ENCODE results near the gene BRCA2. TPM values are rescaled to one million over a fixed set of nuclear protein-coding genes. Genes with fewer than 3 reads are reported as not detected.

BRCA2 gene
- polyA plus RNA-seq, 3 donors, result 7.8 to 8.3 (median 8.3) TPM

DNA sequence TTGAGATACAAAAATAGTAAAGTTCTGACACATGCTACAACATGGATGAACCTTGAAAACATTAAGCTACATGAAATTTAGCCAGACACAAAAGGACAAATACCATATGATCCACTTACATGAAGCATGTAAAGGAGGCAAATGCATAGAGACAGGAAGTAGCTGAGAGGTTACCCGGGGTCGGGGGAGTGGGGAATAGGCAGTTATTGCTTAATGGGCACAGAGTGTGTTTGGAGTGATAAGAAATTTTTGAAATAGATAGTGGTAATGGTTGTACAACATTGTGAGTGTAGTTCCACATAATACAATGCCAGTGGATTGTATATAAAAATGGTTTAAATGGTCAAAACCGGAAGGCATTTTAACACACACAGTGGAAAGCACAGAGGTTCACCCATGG lies 108.3 kb downstream of the BRCA2 start:
- no peak for DNase-seq (ENCODE audit: extremely low read depth in 1 of 11, low read depth in 9 of 11, low spot score in 4 of 11)

DNA sequence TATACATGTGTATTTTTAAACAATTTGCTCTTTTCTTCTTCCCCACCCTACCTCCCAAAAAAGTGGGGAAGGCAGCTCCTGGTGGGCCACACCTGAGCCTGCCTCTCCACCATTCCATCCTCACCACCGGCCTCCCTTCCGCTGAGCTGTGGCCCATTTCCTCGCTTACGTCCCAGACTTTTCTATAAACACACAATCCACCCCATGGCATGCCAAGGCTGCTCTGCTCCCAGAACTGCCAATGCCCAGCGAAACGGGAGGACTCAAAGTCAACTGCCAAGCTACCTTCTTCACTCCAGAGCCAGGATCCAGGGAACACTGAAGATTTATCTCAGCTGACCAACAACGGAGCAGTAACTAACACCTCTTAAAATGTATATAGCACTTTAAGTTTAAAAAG lies 109.8 kb downstream of the BRCA2 start:
- DNase-seq (ENCODE audit: extremely low read depth in 1 of 11, low read depth in 9 of 11, low spot score in 4 of 11), result no peak

DNA sequence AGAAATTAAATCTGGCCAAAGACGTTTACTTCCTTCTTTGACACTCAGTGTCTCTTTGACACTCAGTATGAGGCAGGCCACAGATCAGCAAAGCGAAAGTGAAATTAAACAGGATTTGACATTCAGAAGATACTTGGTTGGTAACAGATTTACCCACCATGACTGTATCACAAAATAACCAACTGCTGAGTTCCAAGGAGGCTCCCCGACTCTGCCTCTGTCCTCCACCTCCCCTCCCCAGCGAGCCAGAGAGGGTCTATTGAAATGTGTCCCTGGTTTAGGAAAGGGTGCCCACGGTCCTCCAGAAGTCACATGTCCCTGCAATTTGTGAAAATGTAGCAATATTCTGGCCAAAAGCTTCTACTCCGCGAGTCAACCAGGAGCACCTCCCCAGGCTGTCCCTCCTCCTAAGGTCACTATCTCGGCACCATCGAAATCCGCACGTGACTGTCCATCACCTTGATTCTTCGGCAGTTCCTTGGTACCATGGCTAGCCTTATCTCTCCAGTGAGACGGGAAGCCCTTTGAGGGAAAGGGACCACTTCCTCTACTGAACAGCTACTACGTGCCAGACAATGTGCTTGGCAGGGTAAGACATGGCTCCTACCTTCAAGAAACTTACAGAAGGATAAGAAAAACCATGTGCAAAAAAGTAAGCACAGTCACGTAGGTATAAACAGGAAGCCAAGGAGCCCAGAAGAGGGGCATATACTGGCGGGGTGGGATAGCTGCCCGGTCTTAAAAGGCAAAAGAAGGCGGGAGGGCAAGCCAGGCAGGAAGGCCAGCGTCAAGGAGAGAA lies 111.1 kb downstream of the BRCA2 start:
- DNase-seq (ENCODE audit: extremely low read depth in 1 of 11, low read depth in 9 of 11, low spot score in 4 of 11), result no peak

DNA sequence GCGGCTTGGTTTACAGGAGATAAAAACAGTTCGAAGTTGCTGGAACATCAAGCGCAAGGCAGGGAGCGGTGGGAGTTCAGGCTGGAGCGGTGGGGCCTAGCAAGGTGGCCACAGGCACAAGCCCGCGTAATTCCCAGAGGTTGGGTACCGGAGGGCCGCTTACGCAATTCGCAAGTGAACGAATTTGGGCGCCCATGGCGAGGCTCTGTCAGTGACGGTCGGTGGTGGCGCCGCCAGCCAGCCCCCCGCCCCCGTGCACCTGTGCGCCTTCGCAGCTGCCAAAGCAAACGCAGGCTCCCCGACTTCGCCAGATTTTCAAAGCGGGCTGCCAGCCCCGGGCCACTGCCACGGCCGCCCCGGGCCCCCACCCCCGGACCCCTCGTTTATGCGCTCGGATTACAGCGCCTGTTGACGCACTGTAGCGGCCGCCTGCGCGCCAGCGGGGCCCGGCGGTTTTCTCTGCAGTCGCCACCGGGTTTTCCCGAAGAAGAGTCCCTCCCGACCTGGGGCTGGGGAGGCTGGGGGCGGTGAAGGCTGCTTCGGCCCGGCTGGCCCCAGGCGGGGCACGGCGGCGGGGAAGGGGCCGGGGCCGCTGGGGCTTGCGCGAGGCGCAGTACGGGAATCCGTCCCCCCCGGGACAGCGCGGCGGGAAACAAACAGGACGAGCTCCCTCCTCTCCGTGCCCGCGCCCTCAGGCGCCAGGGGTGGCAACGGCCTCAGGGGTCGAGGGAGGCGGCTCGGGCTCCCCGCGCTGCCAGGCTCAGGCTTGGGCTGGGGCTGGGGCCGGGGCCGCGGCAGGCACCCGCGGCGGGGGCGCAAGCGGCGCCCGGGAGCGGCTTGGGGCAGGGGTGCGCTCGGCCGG lies 111.9 kb downstream of the BRCA2 start:
- no peak for DNase-seq (ENCODE audit: extremely low read depth in 1 of 11, low read depth in 9 of 11, low spot score in 4 of 11)

DNA sequence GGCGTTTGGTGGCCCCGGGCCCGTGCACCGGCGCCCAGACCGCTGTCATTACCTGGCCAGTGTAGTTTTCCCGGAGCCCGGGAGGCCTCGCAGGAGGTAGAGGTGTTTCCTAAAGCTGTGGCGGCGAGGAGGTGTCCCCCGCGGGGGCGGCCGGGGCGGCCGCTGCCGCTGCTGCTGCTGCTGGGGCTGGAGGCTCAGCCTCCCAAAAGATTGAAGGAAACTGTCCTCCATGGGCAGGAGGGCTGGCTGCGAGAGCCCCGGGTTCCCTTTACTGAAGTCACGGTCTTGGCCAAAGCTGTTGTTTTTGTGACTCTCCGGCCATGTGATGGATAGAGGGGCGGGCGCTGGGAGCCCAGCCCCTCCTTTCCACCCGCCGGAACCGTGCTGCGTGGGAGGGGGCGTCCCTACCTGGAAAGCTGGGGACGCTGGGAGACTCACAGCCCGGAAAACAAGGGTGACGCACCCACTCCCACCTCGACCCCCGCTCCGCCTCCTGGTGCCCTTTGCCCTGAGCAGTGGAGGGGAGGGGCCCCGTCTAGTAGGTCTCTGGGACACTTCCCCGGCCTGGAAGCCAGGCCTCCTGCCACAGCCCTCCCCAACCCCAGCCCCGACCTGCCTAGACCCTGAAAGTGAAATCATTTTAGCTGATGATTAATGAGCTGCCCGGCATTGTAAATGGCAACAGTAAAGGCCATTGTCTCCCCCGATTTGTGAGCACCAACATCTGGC lies 112.7 kb downstream of the BRCA2 start, which contains the start of gene N4BP2L1:
TSS of gene N4BP2L1 (minus strand) at position 279 of the 729 bp plus-strand sequence. CDS start at position 231, 48 bp downstream.
- peak in 10 of 11 donors; percentile 55 to 80 (median 74) for DNase-seq (ENCODE audit: extremely low read depth in 1 of 11, low read depth in 9 of 11, low spot score in 4 of 11)

DNA sequence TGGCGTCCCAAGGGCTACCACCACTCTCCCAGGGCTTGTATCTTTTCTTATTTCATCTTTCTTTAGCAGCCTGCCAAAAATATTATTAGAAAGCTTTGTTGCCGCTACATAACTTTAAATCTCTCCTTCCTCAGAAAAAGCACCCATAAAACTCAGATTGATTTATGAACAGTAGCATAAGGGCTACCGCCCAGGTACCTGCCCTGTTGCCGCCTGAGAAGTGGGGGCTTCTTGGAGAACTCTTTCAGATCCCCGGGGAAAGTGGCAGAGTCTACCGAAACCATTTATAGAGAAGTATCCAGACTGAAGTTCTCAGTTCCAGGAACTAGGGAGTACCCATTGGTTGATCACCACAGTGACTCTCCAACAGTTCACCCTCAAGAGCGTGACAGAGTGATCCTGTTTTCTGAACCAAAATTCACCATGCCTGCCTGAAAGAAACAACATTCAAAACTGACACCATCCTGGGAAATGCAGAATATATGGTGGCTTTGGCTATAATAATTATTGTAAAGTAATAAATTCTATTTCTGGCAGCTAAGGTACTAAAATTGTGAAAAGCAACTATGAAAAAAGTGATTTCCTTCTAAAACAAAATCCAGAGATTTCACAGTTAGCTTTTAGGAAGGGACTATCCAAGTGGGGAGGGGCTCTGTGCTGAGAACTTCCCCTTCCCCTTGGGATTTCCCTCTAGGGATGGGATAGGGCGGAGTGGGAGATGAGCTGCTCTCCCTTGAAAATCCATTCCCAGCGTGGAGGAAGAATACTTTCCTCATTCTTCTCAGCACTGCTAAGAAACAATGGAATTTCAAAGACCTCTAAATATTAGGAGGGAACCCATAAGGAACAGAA lies 113.5 kb downstream of the BRCA2 start:
- DNase-seq (ENCODE audit: extremely low read depth in 1 of 11, low read depth in 9 of 11, low spot score in 4 of 11), result no peak

DNA sequence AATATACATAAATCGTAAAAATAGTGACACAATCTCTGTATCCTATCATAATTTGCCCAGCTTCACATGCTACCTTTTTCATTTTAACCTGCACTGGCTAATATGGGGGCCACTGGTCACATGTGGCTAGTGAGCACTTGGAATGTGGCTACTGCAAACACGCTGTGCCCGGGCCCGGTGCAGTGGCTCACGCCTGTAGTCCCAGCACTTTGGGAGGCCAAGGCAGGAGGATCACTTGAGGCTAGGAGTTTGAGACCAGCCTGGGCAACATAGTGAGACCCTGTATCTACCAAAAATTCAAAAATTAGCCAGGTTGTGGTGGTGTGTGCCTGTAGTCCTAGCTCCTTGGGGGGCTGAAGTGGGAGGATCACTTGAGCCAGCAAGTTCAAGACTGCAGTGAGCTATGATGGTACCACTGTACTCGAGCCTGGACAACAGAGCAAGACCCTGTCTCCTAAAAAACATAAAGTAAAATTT lies 114.2 kb downstream of the BRCA2 start:
- no peak for DNase-seq (ENCODE audit: extremely low read depth in 1 of 11, low read depth in 9 of 11, low spot score in 4 of 11)

DNA sequence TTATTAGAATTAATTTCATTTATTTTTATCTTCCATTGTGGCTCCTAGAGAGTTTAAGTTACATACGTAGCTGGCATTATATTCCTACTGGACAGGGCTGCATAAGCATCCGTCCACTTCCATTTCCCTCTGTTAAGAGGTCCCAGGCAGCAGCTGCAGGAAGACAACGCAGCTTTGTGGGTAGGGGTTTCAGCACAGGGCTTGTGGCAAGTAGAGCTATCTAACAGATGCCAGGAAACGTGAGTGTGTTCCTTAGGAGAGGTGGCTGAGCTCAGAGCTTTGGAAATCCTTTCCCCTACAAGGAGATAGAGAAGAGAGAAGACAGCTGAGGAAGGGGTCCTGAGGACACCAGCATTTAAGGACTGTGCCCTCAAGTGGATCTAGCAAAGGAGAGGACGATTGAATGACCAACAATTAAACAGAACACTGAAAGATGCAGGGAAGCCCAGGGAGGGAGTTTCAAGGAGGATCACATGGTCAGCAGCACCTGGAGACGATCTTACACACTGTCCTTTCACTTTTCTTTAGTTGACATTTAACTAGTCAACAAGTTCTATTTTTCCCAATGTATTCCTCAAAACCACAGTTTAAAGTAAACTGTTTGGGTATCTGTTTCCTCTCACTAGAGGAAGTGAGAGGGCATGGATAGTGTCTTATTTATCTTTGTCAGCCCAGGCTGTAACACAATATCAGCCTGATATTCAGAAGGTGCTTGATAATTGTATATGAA lies 114.9 kb downstream of the BRCA2 start:
- no peak for DNase-seq (ENCODE audit: extremely low read depth in 1 of 11, low read depth in 9 of 11, low spot score in 4 of 11)

DNA sequence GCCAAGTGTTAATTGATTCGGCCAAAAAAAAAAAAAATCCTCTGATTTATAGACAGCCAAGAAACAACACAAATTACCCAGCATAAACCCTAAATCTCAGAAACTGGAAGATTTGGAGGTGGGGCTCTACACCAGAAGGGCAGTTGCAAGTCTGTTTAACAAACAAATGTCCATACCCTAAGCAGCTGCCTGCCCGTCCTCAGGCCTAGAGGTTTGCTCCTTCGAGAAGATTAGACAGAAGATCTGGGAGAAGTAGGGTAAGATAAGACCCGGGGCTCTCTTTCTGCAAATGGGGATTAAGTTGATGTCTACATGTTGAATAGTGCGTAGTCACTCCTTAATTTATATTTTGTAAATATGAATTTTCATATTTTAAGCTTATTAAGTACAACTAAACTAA lies 116.1 kb downstream of the BRCA2 start:
- DNase-seq (ENCODE audit: extremely low read depth in 1 of 11, low read depth in 9 of 11, low spot score in 4 of 11), result no peak

DNA sequence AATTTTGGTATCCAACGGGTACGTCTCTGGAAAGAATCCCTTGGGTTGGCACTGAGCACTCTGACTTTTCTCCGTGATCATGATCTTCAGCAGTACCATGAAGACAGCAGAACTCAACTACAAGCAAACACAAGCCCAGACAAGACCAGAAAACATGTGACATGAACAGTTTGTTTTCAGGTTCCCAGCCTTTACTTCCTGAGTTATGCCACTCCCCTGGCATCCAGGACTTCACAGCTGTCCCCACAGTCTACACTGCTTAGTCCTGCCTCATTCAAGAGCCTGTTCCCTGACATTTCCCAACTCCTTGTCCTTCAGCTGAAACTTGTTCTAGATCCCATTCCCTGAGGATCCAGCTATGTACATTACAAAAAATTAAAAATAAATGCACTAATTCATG lies 117.5 kb downstream of the BRCA2 start:
- no peak for DNase-seq (ENCODE audit: extremely low read depth in 1 of 11, low read depth in 9 of 11, low spot score in 4 of 11)

DNA sequence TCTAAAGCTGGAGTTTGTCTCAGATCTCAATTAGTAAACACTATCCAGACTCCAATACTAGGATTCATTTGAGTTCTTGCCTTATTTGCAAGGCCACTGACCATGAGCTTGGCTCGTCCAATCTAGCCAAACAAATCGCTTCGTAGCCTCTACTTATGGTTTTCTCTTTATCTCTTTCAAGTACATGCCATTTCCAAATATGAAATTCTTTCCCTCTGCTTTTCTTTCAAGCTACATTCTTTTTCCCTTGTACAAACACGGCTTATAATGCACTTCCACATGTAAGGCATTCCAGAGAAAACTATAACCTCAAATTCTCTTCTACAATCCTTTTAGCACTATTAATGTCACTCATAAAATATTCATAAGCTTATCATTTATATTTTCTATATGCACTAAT lies 123.6 kb downstream of the BRCA2 start:
- DNase-seq (ENCODE audit: extremely low read depth in 1 of 11, low read depth in 9 of 11, low spot score in 4 of 11), result no peak

DNA sequence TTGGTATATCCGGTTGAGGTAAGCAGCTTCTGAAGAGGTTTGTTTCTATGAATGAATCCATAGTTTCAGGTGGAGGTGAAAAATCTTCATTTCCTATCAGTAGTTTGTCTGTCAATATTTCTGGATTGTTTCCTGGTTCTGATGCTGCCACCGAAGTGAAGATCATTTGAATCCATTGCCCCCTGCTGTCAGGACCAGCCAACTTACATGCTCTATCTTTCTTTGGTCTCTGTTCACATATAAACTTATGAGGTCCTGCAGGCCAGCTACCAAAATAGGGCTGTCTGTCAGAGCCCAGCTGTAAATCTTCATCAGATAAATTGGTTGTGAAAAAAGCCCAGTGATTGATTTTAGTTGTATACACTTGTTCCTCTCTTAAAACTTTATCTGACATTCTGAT lies 127.8 kb downstream of the BRCA2 start:
- no peak for DNase-seq (ENCODE audit: extremely low read depth in 1 of 11, low read depth in 9 of 11, low spot score in 4 of 11)

DNA sequence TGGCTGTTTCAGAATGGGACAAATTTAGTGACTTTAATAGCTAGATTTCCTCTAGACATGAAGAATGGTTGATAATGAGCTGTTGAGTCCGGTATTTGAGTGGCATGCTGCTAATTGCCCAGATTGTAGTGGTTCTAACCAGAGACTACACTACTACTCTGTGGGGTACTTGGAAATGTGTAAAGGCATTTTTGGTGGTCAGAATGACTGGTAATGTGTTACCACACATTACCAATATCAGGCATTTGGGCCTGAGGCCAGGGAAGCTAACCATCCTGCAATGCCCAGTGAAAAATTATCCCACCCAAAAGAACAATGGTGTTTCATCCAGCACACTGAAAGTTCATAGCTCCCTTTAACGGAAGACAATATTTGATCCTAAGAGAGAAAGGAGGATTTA lies 130.2 kb downstream of the BRCA2 start:
- no peak for DNase-seq (ENCODE audit: extremely low read depth in 1 of 11, low read depth in 9 of 11, low spot score in 4 of 11)

DNA sequence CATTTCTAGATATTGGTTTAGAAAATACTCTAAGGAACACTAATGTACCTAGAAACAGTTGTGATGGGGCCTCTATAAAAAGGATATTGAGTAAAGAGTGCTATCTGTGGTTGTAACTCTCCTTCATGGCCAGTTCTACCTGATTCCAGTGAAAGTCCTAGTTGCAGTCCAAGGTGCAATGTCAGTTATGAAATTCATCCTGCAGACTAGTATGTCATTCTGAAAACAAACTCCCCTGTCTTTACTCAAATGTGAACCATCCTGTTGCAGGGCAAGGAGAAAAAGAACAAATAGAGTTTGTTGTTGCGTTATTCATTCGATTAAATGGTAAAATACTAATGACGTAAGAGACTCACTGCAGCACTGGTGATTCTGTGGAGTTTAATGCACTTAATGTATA lies 130.9 kb downstream of the BRCA2 start:
- no peak for DNase-seq (ENCODE audit: extremely low read depth in 1 of 11, low read depth in 9 of 11, low spot score in 4 of 11)

DNA sequence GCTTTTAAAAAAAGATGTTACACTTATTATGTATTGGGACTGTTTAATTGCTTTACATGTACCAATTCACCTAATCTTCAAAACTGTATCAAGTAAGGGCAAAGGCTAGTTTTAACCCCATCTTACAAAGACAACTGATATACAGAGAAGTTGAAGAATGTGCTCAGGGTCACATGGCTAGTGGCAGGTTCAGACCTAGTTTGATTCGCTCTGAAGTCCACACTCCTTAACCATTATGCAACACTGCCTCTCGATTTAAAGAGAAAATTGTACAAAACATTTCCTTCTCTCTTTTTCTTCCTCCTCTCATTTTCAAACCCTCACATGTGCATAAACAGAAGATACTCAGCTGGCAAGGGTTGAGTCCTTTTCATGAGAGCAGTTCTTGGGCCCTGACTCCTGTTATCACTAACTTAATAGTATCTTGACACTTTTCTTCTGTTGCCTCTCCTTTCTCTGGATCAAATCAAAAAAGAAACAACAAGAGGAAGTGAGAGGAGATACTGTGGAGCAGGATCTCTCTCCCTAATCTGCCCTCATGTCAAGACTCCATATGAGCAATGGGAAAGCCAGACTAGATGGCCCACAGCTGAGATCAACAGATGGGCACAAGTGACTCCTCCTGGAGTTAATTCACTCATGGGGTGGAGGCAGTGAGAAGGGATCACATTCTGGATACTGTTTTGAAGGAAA lies 131.6 kb downstream of the BRCA2 start:
- DNase-seq (ENCODE audit: extremely low read depth in 1 of 11, low read depth in 9 of 11, low spot score in 4 of 11), result no peak

DNA sequence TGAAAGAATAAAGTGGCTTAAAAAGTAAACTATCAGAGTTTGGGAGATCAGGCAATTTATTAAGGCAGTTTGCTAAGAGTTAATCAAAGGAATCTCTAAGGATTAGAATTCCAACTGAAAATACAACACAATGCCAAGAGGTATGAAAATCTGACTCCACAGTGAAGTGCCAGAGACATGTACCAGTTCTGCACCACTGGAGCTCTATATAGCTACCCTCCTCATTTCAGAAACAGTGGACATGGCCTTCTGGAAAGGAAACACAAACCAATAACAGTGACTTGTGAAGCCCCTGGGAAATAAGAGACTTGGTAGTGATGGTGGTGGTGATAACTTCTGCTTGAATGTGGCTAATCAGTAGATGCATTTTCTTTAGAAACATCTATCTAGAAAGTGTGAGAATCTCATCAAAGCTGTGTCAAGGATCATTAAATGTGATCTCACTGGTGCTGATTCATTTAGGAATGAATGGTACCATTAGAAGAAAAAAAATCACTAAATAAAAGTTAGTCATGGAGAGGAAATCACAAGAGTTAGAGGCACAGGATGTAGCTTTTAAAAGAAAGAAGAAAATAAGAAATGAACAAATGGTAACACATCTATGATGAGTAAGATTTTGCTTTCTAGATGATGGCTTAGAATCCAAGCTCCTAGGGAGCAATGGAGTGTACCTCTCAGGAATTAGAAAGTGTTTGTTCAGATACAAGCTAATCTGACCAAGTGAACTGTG lies 132.8 kb downstream of the BRCA2 start:
- no peak for DNase-seq (ENCODE audit: extremely low read depth in 1 of 11, low read depth in 9 of 11, low spot score in 4 of 11)

DNA sequence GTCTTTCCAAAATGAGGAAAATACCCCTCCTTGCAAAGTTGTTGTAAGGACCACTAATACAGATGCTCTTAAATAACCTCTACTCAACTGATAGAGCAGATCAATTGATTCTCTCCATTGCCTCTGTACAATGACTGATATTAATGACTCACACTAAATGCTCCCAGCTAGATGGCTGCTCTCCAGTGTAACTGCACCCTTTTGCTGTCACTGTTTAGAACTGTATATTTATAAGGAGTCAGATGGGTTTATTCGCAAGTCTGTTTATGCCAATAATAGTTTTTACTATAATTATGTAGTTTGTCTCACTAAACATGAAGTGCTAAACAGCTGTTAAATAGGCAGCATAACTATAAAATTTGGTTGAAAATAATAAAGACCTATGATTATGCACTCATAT lies 133.7 kb downstream of the BRCA2 start:
- DNase-seq (ENCODE audit: extremely low read depth in 1 of 11, low read depth in 9 of 11, low spot score in 4 of 11), result no peak

Measured in renal cortex interstitium (tissue), 11 donors.